DOHH2 (cell line): ENCODE data around the gene EEIG2.

Experiments used
- CTCF ChIP-seq: fragments of 200-600 bp; sonication (generic); IDR thresholded peaks from one replicate; pipeline ENCODE4 v1.5.1; 2014; ENCODE audit warnings: antibody characterized with exemption, mild to moderate bottlenecking, low read depth, low read length; ENCODE audit not compliant: poor library complexity, severe bottlenecking
- EZH2phosphoT487 ChIP-seq: fragments of 200-600 bp; sonication (generic); IDR thresholded peaks from 2 replicates; pipeline ENCODE4 v1.6.1; 2017; ENCODE audit warnings: borderline replicate concordance, mild to moderate bottlenecking, antibody characterized with exemption, low read length, moderate library complexity, mixed read lengths

DNA sequence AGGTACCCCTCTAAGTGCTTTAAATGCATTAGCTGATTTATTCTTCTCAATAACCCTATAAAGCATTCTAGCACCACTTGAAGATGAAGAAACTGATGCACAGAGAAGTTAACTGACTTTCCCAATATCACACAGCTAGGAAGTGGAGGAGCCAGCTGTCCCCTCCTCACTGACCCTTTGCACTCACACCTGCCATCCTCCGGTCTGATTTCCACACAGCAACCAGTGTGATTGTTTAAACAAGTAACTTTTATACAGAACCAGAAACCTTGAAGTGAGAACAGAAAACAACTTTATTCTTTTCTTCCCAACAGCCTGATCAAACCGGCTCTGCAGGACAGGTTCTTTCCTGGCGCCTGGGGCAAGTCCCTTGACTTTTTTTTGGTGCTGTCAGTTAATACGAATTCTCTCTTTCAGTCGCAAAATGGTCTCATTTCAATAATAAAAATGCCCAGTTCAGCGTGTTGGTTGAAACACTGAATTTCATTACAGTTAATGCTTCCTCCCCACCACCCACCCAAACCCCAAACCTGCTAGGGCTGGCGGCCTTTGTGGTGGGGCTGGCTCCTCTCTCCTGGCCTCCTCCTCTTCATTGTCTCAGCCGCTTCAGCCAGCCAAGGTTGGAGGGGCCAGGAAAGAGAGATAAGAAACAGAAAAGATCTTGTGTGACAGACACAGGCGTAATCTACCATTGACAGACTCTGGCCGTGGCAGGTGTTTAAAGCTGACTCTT is 26.4 kb upstream of the EEIG2 start:
- TF ChIP-seq CTCF (no peak), EZH2phosphoT487 (no peak)
